Measurements from ENCODE around the gene PLCB3. TPM values are rescaled to one million over a fixed set of nuclear protein-coding genes. Genes with fewer than 3 reads are reported as not detected.

Gene PLCB3
- total RNA-seq, 2 experiments from 2014 or later: 4.4 to 4.7 TPM

DNA sequence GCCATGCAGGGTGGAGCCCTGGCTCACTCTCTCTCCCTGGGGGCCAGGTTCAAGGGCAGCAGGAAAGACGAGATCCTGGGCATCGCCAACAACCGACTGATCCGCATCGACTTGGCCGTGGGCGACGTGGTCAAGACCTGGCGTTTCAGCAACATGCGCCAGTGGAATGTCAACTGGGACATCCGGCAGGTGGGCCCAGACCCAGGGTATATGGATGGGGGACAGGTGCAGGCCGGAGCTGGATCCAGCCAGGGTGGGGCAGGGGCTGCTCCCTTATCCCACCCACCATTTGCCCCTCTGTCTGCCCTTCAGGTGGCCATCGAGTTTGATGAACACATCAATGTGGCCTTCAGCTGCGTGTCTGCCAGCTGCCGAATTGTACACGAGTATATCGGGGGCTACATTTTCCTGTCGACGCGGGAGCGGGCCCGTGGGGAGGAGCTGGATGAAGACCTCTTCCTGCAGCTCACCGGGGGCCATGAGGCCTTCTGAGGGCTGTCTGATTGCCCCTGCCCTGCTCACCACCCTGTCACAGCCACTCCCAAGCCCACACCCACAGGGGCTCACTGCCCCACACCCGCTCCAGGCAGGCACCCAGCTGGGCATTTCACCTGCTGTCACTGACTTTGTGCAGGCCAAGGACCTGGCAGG is 28.2 kb upstream of the PLCB3 start:
- H3K9me3 Mint-ChIP-seq: no peaks in the 10 kb centered on the region
- CTCF ChIA-PET: interaction anchor here (1.1 to 1.4 kb wide), 2 partner anchors 9 to 18 kb away, joined by 3 to 5 read pairs; no protein-coding TSS in a partner anchor
- no peak overlapping the region for H3K27ac Mint-ChIP-seq
- H3K4me3 Mint-ChIP-seq: no peak overlapping the region
- no peak for DNase-seq
- peaks cover 11% of the 10 kb centered on the region for H3K36me3 Mint-ChIP-seq (ENCODE audit: low read depth)
- H3K4me1 Mint-ChIP-seq (ENCODE audit: low read depth): peaks cover 21% of the 10 kb centered on the region
- intact Hi-C loops (cut with micrococcal nuclease): no loop called here
- no peaks in the 10 kb centered on the region for H3K27me3 Mint-ChIP-seq (ENCODE audit: low read depth)

DNA sequence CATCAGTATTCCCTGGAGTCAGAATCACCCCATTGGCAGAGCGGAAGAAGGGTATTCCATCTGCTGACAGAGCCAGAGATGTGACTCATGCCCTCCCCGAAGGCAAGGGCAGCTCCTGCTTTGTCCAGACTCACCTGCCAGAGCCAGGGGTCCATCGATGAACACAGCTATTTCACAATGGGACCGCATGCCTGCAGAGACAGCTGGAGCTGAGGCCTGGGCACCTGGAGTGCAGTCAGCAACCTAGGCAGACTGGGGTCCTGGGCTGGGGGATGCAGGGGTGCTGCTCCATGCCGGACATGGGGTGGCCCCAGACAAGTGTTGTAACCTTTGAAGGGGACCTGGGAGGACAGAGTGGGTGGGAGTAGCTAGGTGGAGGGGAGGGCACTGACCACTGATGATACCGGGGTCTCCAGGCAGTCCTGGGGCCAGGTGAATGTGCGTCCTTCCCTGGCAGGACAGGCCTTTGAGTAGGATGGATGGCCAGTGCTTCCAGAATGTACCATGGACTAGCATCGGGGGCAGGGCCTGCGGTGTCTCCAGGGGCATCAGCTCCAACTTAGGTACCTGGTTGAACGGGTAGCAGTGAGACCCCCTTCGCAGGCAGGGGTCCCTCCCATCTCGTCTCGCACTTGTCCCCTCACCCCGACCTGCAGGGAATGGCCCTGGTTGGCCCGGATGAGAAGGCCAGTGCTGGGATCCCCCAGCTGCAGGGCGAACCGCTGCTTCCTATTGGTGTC is 27.0 kb upstream of the PLCB3 start:
- CTCF ChIA-PET: interaction anchor here (0.6 to 1.4 kb wide), 4 partner anchors 10 to 605 kb away, joined by 3 to 6 read pairs (median 5); partner anchors contain the start of gene FERMT3
- Mint-ChIP-seq H3K9me3 (no peaks in the 10 kb centered on the region), H3K4me1 (ENCODE audit: low read depth) (peaks cover 27% of the 10 kb centered on the region), H3K36me3 (ENCODE audit: low read depth) (peaks cover 3% of the 10 kb centered on the region), H3K4me3 (peak overlapping the region; percentile 87), H3K27ac (no peak overlapping the region), H3K27me3 (ENCODE audit: low read depth) (no peaks in the 10 kb centered on the region)
- no peak for DNase-seq
- intact Hi-C loops (cut with micrococcal nuclease): no loop called here

DNA sequence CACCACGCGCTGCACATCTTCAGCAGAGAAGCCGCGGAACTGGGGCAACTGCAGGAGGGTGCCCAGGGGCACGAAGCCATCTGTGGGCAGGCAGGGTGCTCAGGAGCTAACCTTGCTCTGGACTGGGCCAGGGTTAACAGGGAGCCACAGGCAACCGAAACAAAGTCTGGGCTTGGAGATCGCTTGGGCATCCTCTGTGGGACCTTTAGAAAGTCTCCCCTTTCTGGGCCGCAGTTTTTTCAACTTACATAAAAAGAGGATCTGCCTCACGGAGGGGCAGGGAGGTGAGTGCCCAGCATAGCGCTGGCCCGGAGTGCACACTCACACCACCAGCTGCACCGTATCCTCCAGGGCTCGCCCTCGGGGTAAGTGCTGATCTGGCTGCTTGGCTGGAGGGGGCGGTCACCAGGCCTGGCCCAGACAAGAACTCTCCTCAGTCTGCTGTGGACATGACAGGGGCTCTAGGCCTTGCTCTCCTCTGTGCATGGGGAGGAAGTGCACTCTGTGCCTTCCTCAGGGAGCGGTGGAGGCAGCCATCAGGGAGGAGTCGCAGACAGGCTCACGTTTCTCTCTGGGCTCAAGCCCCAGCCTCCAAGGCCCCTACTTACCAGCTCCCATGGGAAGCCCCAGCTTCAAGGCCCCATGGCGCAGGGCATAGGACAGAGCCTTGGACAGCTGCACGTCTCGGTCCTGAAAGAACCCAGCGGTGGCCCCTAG is 26.3 kb upstream of the PLCB3 start:
- Mint-ChIP-seq H3K9me3 (no peaks in the 10 kb centered on the region), H3K4me3 (peak overlapping the region; percentile 87), H3K36me3 (ENCODE audit: low read depth) (peaks cover 5% of the 10 kb centered on the region), H3K27ac (peak overlapping the region; percentile 90), H3K27me3 (ENCODE audit: low read depth) (no peaks in the 10 kb centered on the region), H3K4me1 (ENCODE audit: low read depth) (peaks cover 33% of the 10 kb centered on the region)
- no peak for DNase-seq
- CTCF ChIA-PET: interaction anchor here (0.6 to 3.2 kb wide), 4 partner anchors 18 to 606 kb away, joined by 5 to 13 read pairs (median 8); partner anchors contain the start of gene FERMT3
- intact Hi-C loops (cut with micrococcal nuclease): no loop called here

DNA sequence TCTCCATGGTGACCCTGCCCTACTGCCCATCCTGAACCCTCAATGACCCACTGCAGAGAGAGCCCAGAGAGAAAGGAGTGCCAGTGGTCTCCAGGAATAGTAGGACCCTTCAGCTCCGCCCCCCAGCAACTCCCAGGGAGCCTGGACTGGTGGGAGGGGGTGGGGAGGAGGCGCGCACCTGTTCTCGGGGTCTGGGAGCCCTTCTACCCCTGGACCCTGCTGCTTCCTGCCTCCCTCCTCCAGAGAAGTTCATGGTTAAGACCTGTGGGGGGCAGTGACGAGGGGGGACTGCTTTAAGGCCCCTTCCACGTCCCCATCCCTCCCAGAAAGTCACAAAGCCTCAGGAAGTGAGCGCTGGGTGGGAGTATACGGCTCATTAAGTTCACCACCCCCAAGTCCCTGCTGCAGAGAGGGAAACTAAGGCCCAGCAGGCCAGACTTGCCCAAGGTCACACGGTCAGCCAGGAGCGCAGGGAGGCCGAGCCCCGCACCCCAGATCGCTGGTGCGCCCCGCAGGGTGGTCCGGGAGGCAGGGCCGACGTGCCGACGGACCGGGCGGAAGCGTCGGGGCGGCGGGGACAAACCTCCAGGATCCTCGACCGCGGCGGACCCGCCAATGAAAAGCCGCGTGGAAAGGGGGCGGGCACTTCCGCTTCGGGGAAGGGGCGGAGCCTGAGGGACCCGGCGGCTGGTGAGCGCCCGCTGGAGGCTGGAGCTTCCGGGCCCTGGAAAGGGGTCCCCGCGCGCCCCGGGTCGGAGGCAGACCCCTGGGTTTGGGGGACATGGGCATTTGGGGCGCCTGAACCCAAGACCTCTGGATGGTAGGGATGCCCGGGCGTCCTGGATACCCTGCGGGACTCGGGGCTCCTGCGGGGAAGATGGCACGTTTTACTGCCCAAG is 25.5 kb upstream of the PLCB3 start, which contains the start of the genes NUDT22 and TRPT1:
Gene NUDT22, plus strand, starts transcription at position 667 of the 899 bp plus-strand sequence. CDS start 379 bp downstream, outside the sequence.
Gene TRPT1, minus strand, starts transcription at position 579 of the 899 bp plus-strand sequence. Its CDS starts 326 bp downstream, at position 253.
- peak within 1 kb of the TSS; percentile 90 for H3K27ac Mint-ChIP-seq
- peaks cover 4% of the 10 kb centered on the region for H3K36me3 Mint-ChIP-seq (ENCODE audit: low read depth)
- intact Hi-C loops (cut with micrococcal nuclease): loop anchor here (1.0 kb wide), 5 partner anchors 15 to 58 kb away; partner anchors contain the start of genes BAD and FKBP2
- H3K27me3 Mint-ChIP-seq (ENCODE audit: low read depth): no peaks in the 10 kb centered on the region
- CTCF ChIA-PET: interaction anchor here (0.9 to 3.2 kb wide), 4 partner anchors 10 to 76 kb away, joined by 3 to 13 read pairs (median 9); partner anchors contain the start of gene FERMT3
- H3K9me3 Mint-ChIP-seq: no peaks in the 10 kb centered on the region
- H3K4me1 Mint-ChIP-seq (ENCODE audit: low read depth): peaks cover 34% of the 10 kb centered on the region
- H3K4me3 Mint-ChIP-seq: peak within 1 kb of the TSS; percentile 87
- peak; percentile 94 for DNase-seq

DNA sequence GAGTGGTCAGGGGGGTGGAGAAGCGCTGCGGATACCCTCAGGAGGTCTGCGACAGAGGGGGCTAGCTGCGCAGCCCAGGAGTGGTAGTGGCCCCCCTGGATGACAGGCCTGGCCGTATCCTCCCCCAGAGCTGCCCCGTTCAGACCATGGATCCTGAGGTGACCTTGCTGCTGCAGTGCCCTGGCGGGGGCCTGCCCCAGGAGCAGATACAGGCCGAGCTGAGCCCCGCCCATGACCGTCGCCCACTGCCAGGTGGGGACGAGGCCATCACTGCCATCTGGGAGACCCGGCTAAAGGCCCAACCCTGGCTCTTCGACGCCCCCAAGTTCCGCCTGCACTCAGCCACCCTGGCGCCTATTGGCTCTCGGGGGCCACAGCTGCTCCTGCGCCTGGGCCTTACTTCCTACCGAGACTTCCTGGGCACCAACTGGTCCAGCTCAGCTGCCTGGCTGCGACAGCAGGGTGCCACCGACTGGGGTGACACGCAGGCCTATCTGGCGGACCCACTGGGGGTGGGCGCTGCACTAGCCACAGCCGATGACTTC is 24.8 kb upstream of the PLCB3 start:
- peaks cover 39% of the 10 kb centered on the region for H3K4me1 Mint-ChIP-seq (ENCODE audit: low read depth)
- H3K9me3 Mint-ChIP-seq: no peaks in the 10 kb centered on the region
- H3K4me3 Mint-ChIP-seq: peak overlapping the region; percentile 87
- peak; percentile 71 for DNase-seq
- CTCF ChIA-PET: interaction anchor here (0.9 to 3.2 kb wide), 6 partner anchors 9 to 78 kb away, joined by 3 to 13 read pairs (median 6); partner anchors contain the start of gene FERMT3
- no peaks in the 10 kb centered on the region for H3K27me3 Mint-ChIP-seq (ENCODE audit: low read depth)
- peaks cover 2% of the 10 kb centered on the region for H3K36me3 Mint-ChIP-seq (ENCODE audit: low read depth)
- intact Hi-C loops (cut with micrococcal nuclease): loop anchor here (1.0 kb wide), 5 partner anchors 15 to 58 kb away; partner anchors contain the start of genes BAD and FKBP2
- peak overlapping the region; percentile 85 for H3K27ac Mint-ChIP-seq

DNA sequence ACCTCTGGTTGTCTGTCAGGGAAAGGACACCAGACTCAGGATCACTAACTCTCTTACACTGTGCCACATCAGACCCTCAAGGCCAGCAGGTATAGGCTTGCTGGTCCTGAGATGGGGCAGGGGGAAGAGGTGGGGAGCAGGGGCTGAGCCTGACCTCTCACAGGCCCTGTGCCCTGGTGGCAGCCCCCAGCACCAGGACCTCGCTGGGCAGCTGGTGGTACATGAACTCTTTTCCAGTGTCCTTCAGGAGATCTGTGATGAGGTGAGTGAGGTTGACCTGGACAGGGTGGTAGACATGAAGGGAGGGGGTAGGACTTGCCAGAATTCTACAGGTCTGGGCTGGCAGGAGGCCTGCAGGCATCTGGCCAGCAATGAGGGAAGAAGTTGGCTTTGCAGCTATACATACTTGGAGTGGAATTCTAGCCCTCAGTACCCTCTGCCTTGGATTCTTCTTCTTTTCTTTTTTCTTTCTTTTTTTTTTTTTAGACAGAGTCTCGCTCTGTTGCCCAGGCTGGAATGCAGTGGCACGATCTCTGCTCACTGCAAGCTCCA is 23.8 kb upstream of the PLCB3 start:
- Mint-ChIP-seq H3K4me3 (peak overlapping the region; percentile 87), H3K4me1 (ENCODE audit: low read depth) (peaks cover 44% of the 10 kb centered on the region), H3K36me3 (ENCODE audit: low read depth) (peaks cover 2% of the 10 kb centered on the region), H3K27me3 (ENCODE audit: low read depth) (no peaks in the 10 kb centered on the region), H3K27ac (peak overlapping the region; percentile 85), H3K9me3 (no peaks in the 10 kb centered on the region)
- CTCF ChIA-PET: interaction anchor here (1.0 to 3.2 kb wide), 5 partner anchors 21 to 77 kb away, joined by 3 to 13 read pairs (median 7); partner anchors contain the start of gene FERMT3
- no peak for DNase-seq
- intact Hi-C loops (cut with micrococcal nuclease): no loop called here

DNA sequence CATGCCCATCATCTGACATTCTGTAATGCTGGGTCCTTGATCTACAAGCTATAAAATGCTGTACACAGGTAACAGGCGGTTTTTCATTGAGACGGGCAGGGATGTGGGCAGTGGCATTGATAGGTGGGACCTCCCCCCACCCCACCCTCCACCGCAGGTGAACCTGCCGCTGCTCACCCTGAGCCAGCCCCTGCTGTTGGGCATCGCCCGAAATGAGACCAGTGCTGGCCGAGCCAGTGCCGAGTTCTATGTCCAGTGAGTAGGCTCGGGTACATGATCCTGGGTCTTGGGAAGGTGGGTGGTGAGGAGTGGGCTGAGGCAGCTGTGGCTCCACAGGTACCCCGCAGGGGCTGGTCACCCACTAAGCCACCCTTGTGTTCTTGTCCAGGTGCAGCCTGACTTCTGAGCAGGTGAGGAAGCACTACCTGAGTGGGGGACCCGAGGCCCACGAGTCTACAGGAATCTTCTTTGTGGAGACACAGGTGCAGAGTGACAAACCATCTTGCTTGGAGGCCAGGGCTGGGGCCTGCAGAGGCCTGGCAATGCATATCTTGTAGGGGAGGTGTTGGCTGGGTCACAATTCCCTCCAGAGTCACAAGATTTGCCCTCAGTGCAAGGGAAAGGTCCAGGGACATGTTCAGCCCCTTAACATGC is 22.1 kb upstream of the PLCB3 start:
- Mint-ChIP-seq H3K27me3 (ENCODE audit: low read depth) (no peaks in the 10 kb centered on the region), H3K9me3 (no peaks in the 10 kb centered on the region), H3K27ac (no peak overlapping the region), H3K36me3 (ENCODE audit: low read depth) (peaks cover 2% of the 10 kb centered on the region), H3K4me1 (ENCODE audit: low read depth) (peaks cover 44% of the 10 kb centered on the region), H3K4me3 (peak overlapping the region; percentile 78)
- CTCF ChIA-PET: no interaction called here
- intact Hi-C loops (cut with micrococcal nuclease): no loop called here
- no peak for DNase-seq

DNA sequence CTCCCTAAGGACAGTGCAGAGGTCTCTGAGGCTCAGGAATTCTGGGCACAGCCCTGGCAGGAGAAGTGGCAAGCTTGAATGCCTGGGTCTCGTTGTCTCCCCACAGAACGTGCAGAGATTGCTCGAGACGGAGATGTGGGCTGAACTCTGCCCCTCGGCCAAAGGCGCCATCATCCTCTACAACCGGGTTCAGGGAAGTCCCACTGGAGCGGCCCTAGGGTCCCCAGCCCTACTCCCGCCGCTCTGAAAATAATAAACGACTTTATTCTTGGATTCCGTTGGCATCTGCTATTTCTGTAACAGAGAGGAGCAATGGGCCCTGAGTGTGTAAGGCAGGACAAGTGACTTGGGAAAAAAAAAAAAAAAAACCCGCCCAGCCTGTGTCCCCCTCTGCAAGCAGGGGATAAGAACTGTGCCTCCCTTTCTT is 21.6 kb upstream of the PLCB3 start:
- Mint-ChIP-seq H3K4me3 (peak overlapping the region; percentile 78), H3K27ac (peak overlapping the region; percentile 71), H3K27me3 (ENCODE audit: low read depth) (no peaks in the 10 kb centered on the region), H3K36me3 (ENCODE audit: low read depth) (peaks cover 2% of the 10 kb centered on the region), H3K4me1 (ENCODE audit: low read depth) (peaks cover 44% of the 10 kb centered on the region), H3K9me3 (no peaks in the 10 kb centered on the region)
- intact Hi-C loops (cut with micrococcal nuclease): loop anchor here (1.0 to 2.0 kb wide), 5 partner anchors 12 to 76 kb away; partner anchors contain the start of genes ESRRA, FKBP2 and PPP1R14B
- CTCF ChIA-PET: no interaction called here
- DNase-seq: no peak

DNA sequence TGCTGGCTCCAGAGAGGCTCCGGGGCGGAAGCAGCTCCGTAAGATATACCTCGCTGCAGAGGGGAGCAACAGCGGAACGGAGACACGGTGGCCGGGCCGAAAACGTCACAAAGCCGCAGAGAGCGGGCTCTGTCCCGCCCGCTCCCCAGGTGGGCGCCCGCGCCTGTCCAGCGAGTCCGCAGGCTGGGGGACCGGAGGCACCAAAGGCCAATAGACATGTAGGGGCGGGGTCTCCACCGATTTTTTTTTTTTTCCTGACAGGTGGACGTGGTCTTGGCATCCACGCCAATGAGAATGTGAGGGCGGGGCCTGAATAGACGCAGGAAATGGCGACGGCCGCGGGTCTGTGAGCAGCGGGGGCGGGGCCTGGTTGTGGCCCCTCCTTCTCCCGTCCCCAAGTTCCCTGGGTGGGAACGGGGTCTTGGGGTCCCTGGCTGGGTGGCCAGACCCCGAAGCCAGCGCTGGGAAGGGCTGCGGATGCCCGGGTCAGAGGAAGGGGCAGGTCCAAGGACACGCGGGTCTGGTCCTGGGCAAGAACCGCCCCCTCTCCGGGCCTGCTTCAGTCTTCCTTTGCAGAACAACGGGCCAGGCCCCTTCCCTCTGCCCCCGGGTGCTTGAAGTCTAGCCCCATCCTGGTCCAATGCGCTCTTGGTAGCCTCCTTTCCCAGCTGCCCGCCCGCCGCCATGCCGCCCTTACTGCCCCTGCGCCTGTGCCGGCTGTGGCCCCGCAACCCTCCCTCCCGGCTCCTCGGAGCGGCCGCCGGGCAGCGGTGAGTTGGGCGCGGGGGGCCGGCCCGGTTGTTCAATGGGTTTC is 21.0 kb upstream of the PLCB3 start, which contains the start of gene DNAJC4:
Gene DNAJC4, plus strand, starts transcription at position 378 of the 814 bp plus-strand sequence. Its CDS starts 307 bp downstream, at position 685.
- Mint-ChIP-seq H3K9me3 (no peaks in the 10 kb centered on the region), H3K4me3 (peak within 1 kb of the TSS; percentile 78), H3K27ac (peak within 1 kb of the TSS; percentile 75), H3K4me1 (ENCODE audit: low read depth) (peaks cover 43% of the 10 kb centered on the region), H3K27me3 (ENCODE audit: low read depth) (no peaks in the 10 kb centered on the region), H3K36me3 (ENCODE audit: low read depth) (peaks cover 2% of the 10 kb centered on the region)
- peak; percentile 94 for DNase-seq
- CTCF ChIA-PET: no interaction called here
- intact Hi-C loops (cut with micrococcal nuclease): loop anchor here (1.0 to 2.0 kb wide), 5 partner anchors 11 to 75 kb away; partner anchors contain the start of genes ESRRA, FKBP2 and PPP1R14B
